Activated T-cell treated with anti-CD3 and anti-CD28 coated beads, Interleukin-2, amount 50 U/mL, for 4 hours (primary cell): ENCODE data around the gene SGPP1. TPM values are rescaled to one million over a fixed set of nuclear protein-coding genes. Genes with fewer than 3 reads are reported as not detected.
"Not testable (repeated sequence)": the region's sequence is repeated elsewhere in the genome, so short reads cannot be mapped to it uniquely, and the experiment has no call there.

Experiments
- ATAC-seq, 2 donors: fragments of 200-7000 bp; cut with Tn5 transposase; one replicate each; pipeline ENCODE4 v1.10.0; 2021
- DNase-seq: peaks from one replicate; pipeline ENCODE4 v3.0.0-alpha.2; 2020
- H3K27me3 Mint-ChIP-seq: one replicate; pipeline ENCODE4 v1.8.0; 2021; ENCODE audit warnings: low read depth, mixed read lengths
- H3K36me3 Mint-ChIP-seq: one replicate; pipeline ENCODE4 v1.8.0; 2022; ENCODE audit warnings: mixed read lengths; ENCODE audit not compliant: insufficient read depth
- H3K4me1 Mint-ChIP-seq: one replicate; pipeline ENCODE4 v1.8.0; 2021; ENCODE audit warnings: low read depth, mixed read lengths
- H3K4me3 Mint-ChIP-seq: one replicate; pipeline ENCODE4 v1.8.0; 2021; ENCODE audit warnings: mild to moderate bottlenecking, moderate library complexity, mixed read lengths
- H3K9me3 Mint-ChIP-seq: one replicate; pipeline ENCODE4 v1.8.0; 2021; ENCODE audit warnings: mixed read lengths
- total RNA-seq, 3 donors: library from RNA; stranded (reverse); gene quantifications; one replicate each; pipeline ENCODE4 v1.2.1, GENCODE V29; 2021

Gene SGPP1
- total RNA-seq: 10 to 100 TPM; 12.0 to 13.5 (median 12.8) TPM

GRCh38 chr14:63727736-63728728 is at the start of gene SGPP1:
SGPP1 (minus strand) TSS chr14:63728065; CDS start chr14:63727944, 121 bp downstream.
- Mint-ChIP-seq H3K9me3 (no peaks in the 10 kb centered on the region), H3K4me1 (peaks cover 36% of the 10 kb centered on the region), H3K36me3 (no peaks in the 10 kb centered on the region), H3K27me3 (no peaks in the 10 kb centered on the region), H3K4me3 (peak within 1 kb of the TSS; percentile 99)
- peak; percentile 60 for DNase-seq
- peak; percentile 92 to 94 for ATAC-seq

GRCh38 chr14:63777024-63777423 is 49.2 kb upstream of the SGPP1 start:
- DNase-seq (no peak), ATAC-seq (no peak)
- Mint-ChIP-seq H3K4me3 (no peak overlapping the region), H3K27me3 (no peaks in the 10 kb centered on the region), H3K36me3 (no peaks in the 10 kb centered on the region), H3K4me1 (no peaks in the 10 kb centered on the region), H3K9me3 (no peaks in the 10 kb centered on the region)

- Mint-ChIP-seq H3K9me3 (no peaks in the 10 kb centered on the region), H3K4me3 (no peak overlapping the region), H3K27me3 (no peaks in the 10 kb centered on the region), H3K36me3 (no peaks in the 10 kb centered on the region), H3K4me1 (peaks cover 2% of the 10 kb centered on the region)
- DNase-seq (no peak), ATAC-seq (no peak)
Observed at GRCh38 chr14:63773504-63773903, 45.6 kb upstream of the SGPP1 start.

GRCh38 chr14:63770187-63770807 is 42.4 kb upstream of the SGPP1 start:
- Mint-ChIP-seq H3K36me3 (no peaks in the 10 kb centered on the region), H3K4me3 (no peak overlapping the region), H3K27me3 (no peaks in the 10 kb centered on the region), H3K4me1 (peaks cover 2% of the 10 kb centered on the region), H3K9me3 (no peaks in the 10 kb centered on the region)
- peak; percentile 72 to 78 for ATAC-seq
- peak; percentile 37 for DNase-seq

- ATAC-seq: no peak
- no peaks in the 10 kb centered on the region for H3K9me3 Mint-ChIP-seq
- H3K36me3 Mint-ChIP-seq: no peaks in the 10 kb centered on the region
- peaks cover 2% of the 10 kb centered on the region for H3K4me1 Mint-ChIP-seq
- DNase-seq: no peak
- no peak overlapping the region for H3K4me3 Mint-ChIP-seq
- no peaks in the 10 kb centered on the region for H3K27me3 Mint-ChIP-seq
Observed at GRCh38 chr14:63766611-63767010, 38.7 kb upstream of the SGPP1 start.

- H3K9me3 Mint-ChIP-seq: no peaks in the 10 kb centered on the region
- no peaks in the 10 kb centered on the region for H3K36me3 Mint-ChIP-seq
- H3K27me3 Mint-ChIP-seq: no peaks in the 10 kb centered on the region
- no peak for DNase-seq
- peaks cover 7% of the 10 kb centered on the region for H3K4me1 Mint-ChIP-seq
- no peak for ATAC-seq
- no peak overlapping the region for H3K4me3 Mint-ChIP-seq
Observed at GRCh38 chr14:63764620-63765139, 36.8 kb upstream of the SGPP1 start.

- ATAC-seq (no peak), DNase-seq (no peak)
- Mint-ChIP-seq H3K36me3 (no peaks in the 10 kb centered on the region), H3K4me3 (no peak overlapping the region), H3K4me1 (peaks cover 12% of the 10 kb centered on the region), H3K9me3 (no peaks in the 10 kb centered on the region), H3K27me3 (no peaks in the 10 kb centered on the region)
Observed at GRCh38 chr14:63764103-63764502, 36.2 kb upstream of the SGPP1 start.

GRCh38 chr14:63761351-63762117 is 33.7 kb upstream of the SGPP1 start:
- H3K4me1 Mint-ChIP-seq: peaks cover 12% of the 10 kb centered on the region
- H3K36me3 Mint-ChIP-seq: no peaks in the 10 kb centered on the region
- DNase-seq (no peak), ATAC-seq (no peak)
- H3K4me3 Mint-ChIP-seq: no peak overlapping the region
- no peaks in the 10 kb centered on the region for H3K27me3 Mint-ChIP-seq
- no peaks in the 10 kb centered on the region for H3K9me3 Mint-ChIP-seq

GRCh38 chr14:63760014-63760413 is 32.1 kb upstream of the SGPP1 start:
- peaks cover 12% of the 10 kb centered on the region for H3K4me1 Mint-ChIP-seq
- DNase-seq (no peak), ATAC-seq (peak in 1 of 2 donors; percentile 48)
- no peaks in the 10 kb centered on the region for H3K9me3 Mint-ChIP-seq
- no peaks in the 10 kb centered on the region for H3K36me3 Mint-ChIP-seq
- no peaks in the 10 kb centered on the region for H3K27me3 Mint-ChIP-seq
- peak overlapping the region; percentile 66 for H3K4me3 Mint-ChIP-seq

- H3K27me3 Mint-ChIP-seq: no peaks in the 10 kb centered on the region
- ATAC-seq (peak; percentile 63 to 71), DNase-seq (no peak)
- H3K36me3 Mint-ChIP-seq: no peaks in the 10 kb centered on the region
- H3K4me1 Mint-ChIP-seq: peaks cover 12% of the 10 kb centered on the region
- H3K9me3 Mint-ChIP-seq: no peaks in the 10 kb centered on the region
- H3K4me3 Mint-ChIP-seq: peak overlapping the region; percentile 66
Observed at GRCh38 chr14:63759456-63759855, 31.6 kb upstream of the SGPP1 start.

- Mint-ChIP-seq H3K36me3 (no peaks in the 10 kb centered on the region), H3K27me3 (no peaks in the 10 kb centered on the region), H3K9me3 (no peaks in the 10 kb centered on the region), H3K4me1 (peaks cover 12% of the 10 kb centered on the region), H3K4me3 (no peak overlapping the region)
- DNase-seq: no peak
- no peak for ATAC-seq
Observed at GRCh38 chr14:63757211-63757610, 29.3 kb upstream of the SGPP1 start.

- H3K4me1 Mint-ChIP-seq: peaks cover 1% of the 10 kb centered on the region
- no peaks in the 10 kb centered on the region for H3K9me3 Mint-ChIP-seq
- no peak overlapping the region for H3K4me3 Mint-ChIP-seq
- no peaks in the 10 kb centered on the region for H3K36me3 Mint-ChIP-seq
- ATAC-seq (no peak), DNase-seq (no peak)
- no peaks in the 10 kb centered on the region for H3K27me3 Mint-ChIP-seq
Observed at GRCh38 chr14:63752449-63753169, 24.7 kb upstream of the SGPP1 start.

- H3K27me3 Mint-ChIP-seq, DNase-seq, H3K36me3 Mint-ChIP-seq, H3K9me3 Mint-ChIP-seq, H3K4me1 Mint-ChIP-seq, H3K4me3 Mint-ChIP-seq, ATAC-seq: not testable (repeated sequence)
Observed at GRCh38 chr14:63751076-63751475, 23.2 kb upstream of the SGPP1 start.
